GM13977 (cell line): ENCODE results near the gene PYGO2.
A peak's percentile ranks its signal among the peaks of the same experiment; 100 is the strongest.
"Not testable (repeated sequence)": the region's sequence is repeated elsewhere in the genome, so short reads cannot be mapped to it uniquely, and the experiment has no call there.

Source experiments
- DNase-seq: peaks from one replicate; pipeline ENCODE4 v3.0.0; 2012; ENCODE audit warnings: low spot score
- CTCF ChIP-seq: IDR thresholded peaks from 2 replicates; pipeline ENCODE4 v1.5.1; 2012; ENCODE audit warnings: mild to moderate bottlenecking, control low read depth; ENCODE audit not compliant: insufficient read depth; ENCODE audit errors: extremely low read depth, missing control alignments
- in situ Hi-C: fragments of 300-500 bp; cut with MboI; formaldehyde crosslinking; loops from one replicate; pipeline ENCODE4 v1.12.0; 2022; ENCODE audit warnings: low sequenced_read_pairs, low pct_unique_long_range_greater_than_20kb, mixed read lengths, inconsistent platforms; ENCODE audit not compliant: unreplicated experiment

The PYGO2 gene

GRCh38 chr1:154993572-154994268, 32.1 kb upstream of the PYGO2 start, which contains the start of gene LENEP:
Gene LENEP (plus strand): TSS chr1:154993586. CDS start chr1:154993608, 22 bp downstream.
- no peak for DNase-seq
- in situ Hi-C loops = no loop called here
- no peak for TF ChIP-seq CTCF

- in situ Hi-C loops = no loop called here
- peak; percentile 12 for TF ChIP-seq CTCF
- no peak for DNase-seq
Observed at GRCh38 chr1:154992721-154993571, 31.4 kb upstream of the PYGO2 start.

- TF ChIP-seq CTCF = no peak
Observed at GRCh38 chr1:154990276-154990675, 28.7 kb upstream of the PYGO2 start.

GRCh38 chr1:154989195-154989860, 27.7 kb upstream of the PYGO2 start:
- in situ Hi-C loops = no loop called here
- no peak for DNase-seq
- no peak for TF ChIP-seq CTCF

More at GRCh38 chr1:154990276-154990675, 28.7 kb upstream of the PYGO2 start:
- in situ Hi-C loops = no loop called here
- DNase-seq = no peak

GRCh38 chr1:154988058-154988954, 26.7 kb upstream of the PYGO2 start:
- DNase-seq = no peak
- in situ Hi-C loops = no loop called here
- TF ChIP-seq CTCF = peak; percentile 10

GRCh38 chr1:154987326-154987725, 25.7 kb upstream of the PYGO2 start:
- TF ChIP-seq CTCF = no peak
- DNase-seq = no peak
- in situ Hi-C loops = no loop called here

GRCh38 chr1:154986736-154987135, 25.2 kb upstream of the PYGO2 start:
- DNase-seq, in situ Hi-C loops: not testable (repeated sequence)
